Mucosa of stomach (tissue), 1 donor: ENCODE measurements around the gene FSHR.

Experiments used
- H3K27me3 ChIP-seq: one replicate; pipeline ENCODE4 v1.7.0; 2013; ENCODE audit warnings: mild to moderate bottlenecking, low read length; ENCODE audit not compliant: control insufficient read depth, insufficient read depth
- H3K36me3 ChIP-seq: one replicate; pipeline ENCODE4 v1.7.0; 2013; ENCODE audit warnings: low read length; ENCODE audit not compliant: control insufficient read depth, insufficient read depth
- H3K4me1 ChIP-seq: one replicate; pipeline ENCODE4 v1.7.0; 2013; ENCODE audit warnings: mild to moderate bottlenecking, low read length; ENCODE audit not compliant: control insufficient read depth, insufficient read depth
- H3K4me3 ChIP-seq: one replicate; pipeline ENCODE4 v1.7.0; 2013; ENCODE audit warnings: low read length
- H3K9ac ChIP-seq: one replicate; pipeline ENCODE4 v1.7.0; 2013; ENCODE audit warnings: mild to moderate bottlenecking, low read length, moderate library complexity
- H3K9me3 ChIP-seq: one replicate; pipeline ENCODE4 v1.7.0; 2013; ENCODE audit warnings: mild to moderate bottlenecking, low read length, moderate library complexity; ENCODE audit not compliant: control insufficient read depth
- donor health status: Pancreatic carcinoma.

The FSHR gene

GRCh38 chr2:48982887-48983435, 171.4 kb downstream of the FSHR start:
- Histone ChIP-seq H3K4me3 (no peak overlapping the region), H3K36me3 (no peaks in the 10 kb centered on the region), H3K4me1 (no peaks in the 10 kb centered on the region), H3K9ac (no peak overlapping the region), H3K9me3 (no peaks in the 10 kb centered on the region), H3K27me3 (no peaks in the 10 kb centered on the region)

GRCh38 chr2:48980846-48981245, 173.5 kb downstream of the FSHR start:
- H3K9me3 ChIP-seq = no peaks in the 10 kb centered on the region
- no peaks in the 10 kb centered on the region for H3K4me1 ChIP-seq
- no peak overlapping the region for H3K9ac ChIP-seq
- H3K27me3 ChIP-seq = no peaks in the 10 kb centered on the region
- H3K4me3 ChIP-seq = no peak overlapping the region
- H3K36me3 ChIP-seq = no peaks in the 10 kb centered on the region

GRCh38 chr2:48979691-48980090, 174.6 kb downstream of the FSHR start:
- no peaks in the 10 kb centered on the region for H3K36me3 ChIP-seq
- no peaks in the 10 kb centered on the region for H3K4me1 ChIP-seq
- H3K4me3 ChIP-seq = no peak overlapping the region
- no peaks in the 10 kb centered on the region for H3K9me3 ChIP-seq
- H3K27me3 ChIP-seq = no peaks in the 10 kb centered on the region
- H3K9ac ChIP-seq = no peak overlapping the region

DNA sequence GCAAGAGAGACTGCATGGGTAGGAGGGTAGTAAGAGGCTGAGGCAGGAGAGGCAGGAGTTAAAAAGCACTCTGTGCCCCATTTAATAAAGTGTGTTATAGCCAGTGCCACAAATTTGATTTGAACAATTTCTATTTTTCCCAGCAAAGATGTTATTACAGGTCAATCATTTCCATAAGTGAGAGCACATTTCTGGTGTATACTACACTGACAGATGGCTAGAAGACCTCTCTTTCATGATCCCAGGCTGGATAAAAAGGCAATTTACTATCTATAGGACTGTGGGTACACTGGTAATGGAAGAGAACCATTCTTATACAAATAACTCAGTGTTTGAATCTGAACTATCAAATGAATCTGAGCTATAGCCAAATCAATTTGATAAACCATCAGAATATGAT, 176.2 kb downstream of the FSHR start:
- no peaks in the 10 kb centered on the region for H3K4me1 ChIP-seq
- H3K27me3 ChIP-seq = no peaks in the 10 kb centered on the region
- no peaks in the 10 kb centered on the region for H3K9me3 ChIP-seq
- H3K36me3 ChIP-seq = no peaks in the 10 kb centered on the region
- H3K4me3 ChIP-seq = no peak overlapping the region
- H3K9ac ChIP-seq = no peak overlapping the region

GRCh38 chr2:48971801-48972200, 182.5 kb downstream of the FSHR start:
- no peak overlapping the region for H3K9ac ChIP-seq
- no peaks in the 10 kb centered on the region for H3K4me1 ChIP-seq
- H3K27me3 ChIP-seq = no peaks in the 10 kb centered on the region
- H3K4me3 ChIP-seq = no peak overlapping the region
- no peaks in the 10 kb centered on the region for H3K9me3 ChIP-seq
- no peaks in the 10 kb centered on the region for H3K36me3 ChIP-seq

- H3K9me3 ChIP-seq = no peaks in the 10 kb centered on the region
- no peaks in the 10 kb centered on the region for H3K36me3 ChIP-seq
- H3K4me3 ChIP-seq = no peak overlapping the region
- no peak overlapping the region for H3K9ac ChIP-seq
- H3K4me1 ChIP-seq = no peaks in the 10 kb centered on the region
- H3K27me3 ChIP-seq = no peaks in the 10 kb centered on the region
These were observed 186.3 kb downstream of the FSHR start for GRCh38 chr2:48968011-48968410.

DNA sequence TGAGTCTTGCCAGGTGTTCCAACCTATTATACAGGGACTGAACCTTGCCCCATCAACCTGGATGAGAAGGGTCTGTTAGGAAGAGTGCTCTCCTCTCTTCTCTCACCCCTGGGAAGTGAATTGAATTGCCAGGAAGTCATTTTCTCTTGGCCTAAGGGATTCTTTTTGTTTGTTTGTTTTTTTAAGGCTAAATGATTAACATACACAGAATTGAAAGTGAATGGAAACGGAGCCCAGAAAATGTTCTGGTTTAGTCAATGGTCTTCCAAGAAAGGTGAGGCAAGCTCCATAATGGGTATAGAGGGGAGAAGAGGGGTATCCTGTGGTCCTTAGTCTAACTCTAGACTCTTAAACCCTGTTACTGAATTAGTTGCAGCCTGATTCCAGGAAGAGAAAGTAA, 189.1 kb downstream of the FSHR start:
- no peaks in the 10 kb centered on the region for H3K27me3 ChIP-seq
- no peak overlapping the region for H3K4me3 ChIP-seq
- H3K4me1 ChIP-seq = no peaks in the 10 kb centered on the region
- no peaks in the 10 kb centered on the region for H3K9me3 ChIP-seq
- H3K9ac ChIP-seq = no peak overlapping the region
- no peaks in the 10 kb centered on the region for H3K36me3 ChIP-seq

- H3K36me3 ChIP-seq = no peaks in the 10 kb centered on the region
- H3K9ac ChIP-seq = no peak overlapping the region
- no peaks in the 10 kb centered on the region for H3K9me3 ChIP-seq
- H3K4me1 ChIP-seq = no peaks in the 10 kb centered on the region
- H3K27me3 ChIP-seq = no peaks in the 10 kb centered on the region
- no peak overlapping the region for H3K4me3 ChIP-seq
These were observed 193.3 kb downstream of the FSHR start for GRCh38 chr2:48961009-48961408.

DNA sequence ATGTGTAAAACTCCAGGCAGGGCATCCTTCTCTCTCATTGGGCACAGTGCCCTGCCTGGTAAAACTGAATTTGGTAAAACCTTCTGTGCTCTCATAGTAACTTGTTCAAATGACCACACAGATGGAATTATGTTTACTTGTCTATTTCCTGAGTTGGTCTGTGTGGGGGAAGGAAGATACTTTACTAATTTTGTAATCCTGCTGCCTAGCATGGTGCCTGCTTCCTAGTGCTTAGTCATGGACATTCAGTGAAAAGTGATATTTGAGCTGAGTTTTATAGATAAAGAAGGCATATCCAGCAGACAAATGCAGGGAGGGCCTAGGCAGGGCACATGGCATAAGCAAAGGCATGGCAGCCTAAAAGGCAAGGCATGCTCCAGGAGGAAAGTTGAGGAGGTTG, 199.4 kb downstream of the FSHR start:
- Histone ChIP-seq H3K9me3 (no peaks in the 10 kb centered on the region), H3K27me3 (no peaks in the 10 kb centered on the region), H3K4me1 (no peaks in the 10 kb centered on the region), H3K9ac (no peak overlapping the region), H3K4me3 (no peak overlapping the region), H3K36me3 (no peaks in the 10 kb centered on the region)

DNA sequence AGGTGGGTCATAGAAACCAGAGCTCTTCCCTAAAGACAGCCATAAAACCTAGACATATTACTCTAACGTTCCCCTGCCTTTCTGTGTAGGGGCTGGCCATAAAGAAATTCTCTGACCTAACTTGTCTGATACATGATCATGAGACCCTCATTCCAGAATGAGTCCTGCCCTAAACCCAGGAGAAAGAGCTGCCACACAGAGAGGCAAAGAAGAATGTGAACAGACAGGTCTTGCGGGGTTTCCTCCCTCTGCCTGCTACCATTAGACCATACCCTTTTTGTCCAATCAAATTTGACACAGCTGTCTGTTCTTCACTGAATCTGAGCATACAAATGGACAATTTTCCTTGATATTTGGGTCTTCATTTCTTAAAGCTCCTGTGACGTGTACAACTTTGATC, 200.0 kb downstream of the FSHR start:
- Histone ChIP-seq H3K9ac (no peak overlapping the region), H3K27me3 (no peaks in the 10 kb centered on the region), H3K4me3 (no peak overlapping the region), H3K4me1 (no peaks in the 10 kb centered on the region), H3K36me3 (no peaks in the 10 kb centered on the region), H3K9me3 (no peaks in the 10 kb centered on the region)

- Histone ChIP-seq H3K4me1 (no peaks in the 10 kb centered on the region), H3K27me3 (no peaks in the 10 kb centered on the region), H3K9ac (no peak overlapping the region), H3K4me3 (no peak overlapping the region), H3K36me3 (no peaks in the 10 kb centered on the region), H3K9me3 (no peaks in the 10 kb centered on the region)
These were observed 201.7 kb downstream of the FSHR start for GRCh38 chr2:48952614-48953013.

- Histone ChIP-seq H3K4me3 (no peak overlapping the region), H3K27me3 (no peaks in the 10 kb centered on the region), H3K9me3 (no peaks in the 10 kb centered on the region), H3K4me1 (no peaks in the 10 kb centered on the region), H3K9ac (no peak overlapping the region), H3K36me3 (no peaks in the 10 kb centered on the region)
These were observed 202.2 kb downstream of the FSHR start for GRCh38 chr2:48952143-48952542.

- H3K9ac ChIP-seq = no peak overlapping the region
- no peaks in the 10 kb centered on the region for H3K4me1 ChIP-seq
- no peak overlapping the region for H3K4me3 ChIP-seq
- no peaks in the 10 kb centered on the region for H3K36me3 ChIP-seq
- no peaks in the 10 kb centered on the region for H3K9me3 ChIP-seq
- no peaks in the 10 kb centered on the region for H3K27me3 ChIP-seq
These were observed 205.8 kb downstream of the FSHR start for GRCh38 chr2:48948400-48949125.
